Hepatocyte (in vitro differentiated cells): ENCODE measurements around the gene LARP1. TPM values are rescaled to one million over a fixed set of nuclear protein-coding genes. Genes with fewer than 3 reads are reported as not detected.

ENCODE experiments used
- DNase-seq: peaks from one replicate; pipeline ENCODE4 v3.0.0-alpha.2; 2016; ENCODE audit warnings: low spot score
- H2AFZ ChIP-seq: fragments of 200-600 bp; sonication (generic); 2 replicates; pipeline ENCODE4 v1.6.0; 2016; ENCODE audit warnings: antibody characterized with exemption, mild to moderate bottlenecking
- H3K27ac ChIP-seq: fragments of 200-600 bp; sonication (generic); 2 replicates; pipeline ENCODE4 v1.5.1; 2016; ENCODE audit warnings: mild to moderate bottlenecking
- H3K27me3 ChIP-seq: fragments of 200-600 bp; sonication (generic); 2 replicates; pipeline ENCODE4 v1.6.1; 2016
- H3K36me3 ChIP-seq: fragments of 200-600 bp; sonication (generic); replicated peaks from 2 replicates; pipeline ENCODE4 v1.5.1; 2016; ENCODE audit warnings: low read depth; ENCODE audit not compliant: insufficient read depth
- H3K4me1 ChIP-seq: fragments of 200-600 bp; sonication (generic); 2 replicates; pipeline ENCODE4 v1.5.1; 2016; ENCODE audit warnings: mild to moderate bottlenecking, moderate library complexity; ENCODE audit not compliant: insufficient read depth
- H3K4me2 ChIP-seq: fragments of 200-600 bp; sonication (generic); 2 replicates; pipeline ENCODE4 v1.6.0; 2016
- H3K4me3 ChIP-seq: fragments of 200-600 bp; sonication (generic); 2 replicates; pipeline ENCODE4 v1.5.1; 2016; ENCODE audit warnings: mild to moderate bottlenecking
- H3K79me2 ChIP-seq: fragments of 200-600 bp; sonication (generic); 2 replicates; pipeline ENCODE4 v1.6.0; 2017; ENCODE audit warnings: mild to moderate bottlenecking
- H3K9me2 ChIP-seq: fragments of 200-600 bp; sonication (generic); replicated peaks from 2 replicates; pipeline ENCODE4 v1.6.0; 2017; ENCODE audit warnings: mild to moderate bottlenecking; ENCODE audit not compliant: insufficient read depth
- H3K9me3 ChIP-seq: fragments of 200-600 bp; sonication (generic); 2 replicates; pipeline ENCODE4 v1.5.1; 2016; ENCODE audit warnings: low read depth, mild to moderate bottlenecking
- H4K20me1 ChIP-seq: fragments of 200-600 bp; sonication (generic); 2 replicates; pipeline ENCODE4 v1.6.0; 2016; ENCODE audit warnings: mild to moderate bottlenecking; ENCODE audit not compliant: insufficient read depth, poor library complexity, severe bottlenecking
- EZH2 ChIP-seq: fragments of 200-600 bp; sonication (generic); IDR thresholded peaks from 2 replicates; pipeline ENCODE4 v1.6.1; 2016; ENCODE audit warnings: antibody characterized with exemption, mild to moderate bottlenecking, borderline replicate concordance
- EZH2phosphoT487 ChIP-seq: fragments of 200-600 bp; sonication (generic); IDR thresholded peaks from one replicate; pipeline ENCODE4 v1.6.1; 2018; ENCODE audit warnings: antibody characterized with exemption, mild to moderate bottlenecking, low read depth, moderate library complexity; ENCODE audit not compliant: unreplicated experiment, severe bottlenecking
- WGBS: methylation state at CpG from one replicate; pipeline ENCODE4 v1.1.6; 2016; ENCODE audit warnings: low lambda C conversion rate; ENCODE audit errors: missing lambda C conversion rate; 5-methylcytosine and 5-hydroxymethylcytosine counted together
- polyA plus RNA-seq: library from polyadenylated mRNA; unstranded; fragments of >200 nt; fragmentation: Nextera tagmentation; extraction: Ambion mirVana; gene quantifications from 2 replicates; pipeline ENCODE4 v1.2.1, GENCODE V29; 2016
- total RNA-seq: library from RNA; depleted of rRNA; stranded (reverse); fragments of >200 nt; gene quantifications from 2 replicates; pipeline ENCODE4 v1.2.3, GENCODE V29; 2014
- TF ChIP-seq, protein P1 (sequence below): fragments of 200-600 bp; sonication (generic); IDR thresholded peaks from 2 replicates; pipeline ENCODE4 v1.5.1; 2016; ENCODE audit warnings: antibody characterized with exemption, mild to moderate bottlenecking; ENCODE audit not compliant: poor library complexity

The LARP1 gene
- total and polyA plus RNA-seq, 2 experiments from 2014 or later, result 62.9 to 75.0 TPM

GRCh38 chr5:154762700-154763099 lies 7.5 kb downstream of the LARP1 start:
- Histone ChIP-seq H3K27me3 (no peaks in the 10 kb centered on the region), H3K4me3 (no peak overlapping the region), H3K4me1 (peaks cover 56% of the 10 kb centered on the region), H2AFZ (no peak overlapping the region), H4K20me1 (peaks cover 100% of the 10 kb centered on the region), H3K9me3 (no peaks in the 10 kb centered on the region), H3K4me2 (no peak overlapping the region), H3K36me3 (no peaks in the 10 kb centered on the region), H3K79me2 (peaks cover 100% of the 10 kb centered on the region), H3K27ac (no peak overlapping the region), H3K9me2 (no peaks in the 10 kb centered on the region)
- DNase-seq, result no peak
- 90% methylated on average over 1 of the region's 1 CpG for WGBS
- TF ChIP-seq, protein P1, sequence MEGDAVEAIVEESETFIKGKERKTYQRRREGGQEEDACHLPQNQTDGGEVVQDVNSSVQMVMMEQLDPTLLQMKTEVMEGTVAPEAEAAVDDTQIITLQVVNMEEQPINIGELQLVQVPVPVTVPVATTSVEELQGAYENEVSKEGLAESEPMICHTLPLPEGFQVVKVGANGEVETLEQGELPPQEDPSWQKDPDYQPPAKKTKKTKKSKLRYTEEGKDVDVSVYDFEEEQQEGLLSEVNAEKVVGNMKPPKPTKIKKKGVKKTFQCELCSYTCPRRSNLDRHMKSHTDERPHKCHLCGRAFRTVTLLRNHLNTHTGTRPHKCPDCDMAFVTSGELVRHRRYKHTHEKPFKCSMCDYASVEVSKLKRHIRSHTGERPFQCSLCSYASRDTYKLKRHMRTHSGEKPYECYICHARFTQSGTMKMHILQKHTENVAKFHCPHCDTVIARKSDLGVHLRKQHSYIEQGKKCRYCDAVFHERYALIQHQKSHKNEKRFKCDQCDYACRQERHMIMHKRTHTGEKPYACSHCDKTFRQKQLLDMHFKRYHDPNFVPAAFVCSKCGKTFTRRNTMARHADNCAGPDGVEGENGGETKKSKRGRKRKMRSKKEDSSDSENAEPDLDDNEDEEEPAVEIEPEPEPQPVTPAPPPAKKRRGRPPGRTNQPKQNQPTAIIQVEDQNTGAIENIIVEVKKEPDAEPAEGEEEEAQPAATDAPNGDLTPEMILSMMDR, result no peak
- no peak for TF ChIP-seq EZH2phosphoT487
- TF ChIP-seq EZH2, result no peak

- Histone ChIP-seq H4K20me1 (peaks cover 100% of the 10 kb centered on the region), H3K27ac (no peak overlapping the region), H3K4me3 (no peak overlapping the region), H3K4me1 (peaks cover 50% of the 10 kb centered on the region), H3K4me2 (no peak overlapping the region), H2AFZ (no peak overlapping the region), H3K79me2 (peaks cover 100% of the 10 kb centered on the region), H3K9me3 (no peaks in the 10 kb centered on the region), H3K27me3 (no peaks in the 10 kb centered on the region), H3K9me2 (no peaks in the 10 kb centered on the region), H3K36me3 (no peaks in the 10 kb centered on the region)
- WGBS, result 68% methylated on average over 3 of the region's 3 CpGs
- no peak for DNase-seq
- TF ChIP-seq EZH2, result no peak
Measured at GRCh38 chr5:154764967-154765366, 9.8 kb downstream of the LARP1 start.

DNA sequence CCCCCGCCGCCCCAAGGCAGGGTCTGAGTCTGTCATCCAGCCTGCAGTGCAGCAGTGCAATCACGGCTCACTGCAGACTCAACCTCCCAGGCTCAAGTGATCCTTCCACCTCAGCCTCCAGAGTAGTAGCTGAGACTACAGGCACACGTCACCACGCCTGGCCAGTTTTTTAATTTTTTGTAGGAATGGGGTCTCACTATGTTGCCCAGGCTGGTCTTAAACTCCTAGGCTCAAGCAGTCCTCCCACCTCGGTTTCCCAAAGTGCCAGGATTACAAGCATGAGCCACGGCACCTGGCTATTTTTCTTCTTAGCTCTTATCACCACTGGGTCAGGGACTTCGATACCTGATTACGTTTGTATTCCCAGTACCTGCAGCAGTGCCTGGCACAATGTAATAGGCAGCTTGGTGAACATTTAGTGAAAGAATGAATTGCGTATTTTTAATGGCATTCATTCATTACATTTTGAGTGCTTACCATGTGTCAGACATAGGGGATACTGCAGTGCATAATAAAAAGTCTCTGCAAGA lies 10.3 kb downstream of the LARP1 start:
- 92% methylated on average over 10 of the region's 10 CpGs for WGBS
- no peak overlapping the region for H2AFZ ChIP-seq

GRCh38 chr5:154766558-154767281 lies 11.5 kb downstream of the LARP1 start:
- no peaks in the 10 kb centered on the region for H3K27me3 ChIP-seq
- H4K20me1 ChIP-seq, result peaks cover 100% of the 10 kb centered on the region
- H3K9me2 ChIP-seq, result no peaks in the 10 kb centered on the region
- peaks cover 48% of the 10 kb centered on the region for H3K4me1 ChIP-seq
- H2AFZ ChIP-seq, result no peak overlapping the region
- H3K36me3 ChIP-seq, result no peaks in the 10 kb centered on the region
- peaks cover 100% of the 10 kb centered on the region for H3K79me2 ChIP-seq
- no peak for DNase-seq
- no peak overlapping the region for H3K27ac ChIP-seq
- H3K4me2 ChIP-seq, result no peak overlapping the region
- 91% methylated on average over 3 of the region's 3 CpGs for WGBS
- no peak overlapping the region for H3K4me3 ChIP-seq
- no peaks in the 10 kb centered on the region for H3K9me3 ChIP-seq
- TF ChIP-seq EZH2phosphoT487 (no peak), EZH2 (no peak)
- TF ChIP-seq, protein P1, result no peak

More for the DNA sequence above, 10.3 kb downstream of the LARP1 start:
- TF ChIP-seq EZH2 (no peak), EZH2phosphoT487 (no peak)
- TF ChIP-seq, protein P1, result no peak
- Histone ChIP-seq H3K79me2 (peaks cover 100% of the 10 kb centered on the region), H3K4me1 (peaks cover 45% of the 10 kb centered on the region), H3K4me2 (no peak overlapping the region), H3K9me3 (no peaks in the 10 kb centered on the region), H3K36me3 (no peaks in the 10 kb centered on the region), H4K20me1 (peaks cover 100% of the 10 kb centered on the region), H3K9me2 (no peaks in the 10 kb centered on the region), H3K4me3 (no peak overlapping the region), H3K27me3 (no peaks in the 10 kb centered on the region), H3K27ac (no peak overlapping the region)
- DNase-seq, result no peak
